Measurements from ENCODE around the gene TMBIM4. TPM values are rescaled to one million over a fixed set of nuclear protein-coding genes. Genes with fewer than 3 reads are reported as not detected.

Gene TMBIM4
- total and polyA plus RNA-seq, 4 donors, result 58.6 to 154 (median 102) TPM

GRCh38 chr12:66190519-66191370 lies 20.9 kb upstream of the TMBIM4 start:
- DNase-seq (ENCODE audit: low spot score), result no peak
- peaks cover 0 to 3% (median 1%) of the 10 kb centered on the region in 4 donors for H3K4me1 ChIP-seq (ENCODE audit: control insufficient read depth in 4 of 4, insufficient read depth in 4 of 4, low read length in 3 of 4)

More at GRCh38 chr12:66190519-66191370, 20.9 kb upstream of the TMBIM4 start:
- H3K9ac ChIP-seq (ENCODE audit: low read depth in 1 of 2, low read length in 2 of 2), result no peak overlapping the region
- H3K4me3 ChIP-seq (ENCODE audit: low read depth in 1 of 3, low read length in 3 of 3), result peak overlapping the region in 1 of 3 donors; percentile 13
- 80% methylated on average over 1 of the region's 1 CpG for WGBS
- no peak for TF ChIP-seq JUND (IDR thresholded peaks at IDR 0.05)
- no peak for TF ChIP-seq HNF4G (IDR thresholded peaks at IDR 0.05)
- TF ChIP-seq TAF1 (conservative IDR thresholded peaks at IDR 0.05), result no peak
- no peak for TF ChIP-seq FOXA2 (IDR thresholded peaks at IDR 0.05)
- no peak for TF ChIP-seq HNF4A (conservative IDR thresholded peaks at IDR 0.05)
- TF ChIP-seq, protein P1, sequence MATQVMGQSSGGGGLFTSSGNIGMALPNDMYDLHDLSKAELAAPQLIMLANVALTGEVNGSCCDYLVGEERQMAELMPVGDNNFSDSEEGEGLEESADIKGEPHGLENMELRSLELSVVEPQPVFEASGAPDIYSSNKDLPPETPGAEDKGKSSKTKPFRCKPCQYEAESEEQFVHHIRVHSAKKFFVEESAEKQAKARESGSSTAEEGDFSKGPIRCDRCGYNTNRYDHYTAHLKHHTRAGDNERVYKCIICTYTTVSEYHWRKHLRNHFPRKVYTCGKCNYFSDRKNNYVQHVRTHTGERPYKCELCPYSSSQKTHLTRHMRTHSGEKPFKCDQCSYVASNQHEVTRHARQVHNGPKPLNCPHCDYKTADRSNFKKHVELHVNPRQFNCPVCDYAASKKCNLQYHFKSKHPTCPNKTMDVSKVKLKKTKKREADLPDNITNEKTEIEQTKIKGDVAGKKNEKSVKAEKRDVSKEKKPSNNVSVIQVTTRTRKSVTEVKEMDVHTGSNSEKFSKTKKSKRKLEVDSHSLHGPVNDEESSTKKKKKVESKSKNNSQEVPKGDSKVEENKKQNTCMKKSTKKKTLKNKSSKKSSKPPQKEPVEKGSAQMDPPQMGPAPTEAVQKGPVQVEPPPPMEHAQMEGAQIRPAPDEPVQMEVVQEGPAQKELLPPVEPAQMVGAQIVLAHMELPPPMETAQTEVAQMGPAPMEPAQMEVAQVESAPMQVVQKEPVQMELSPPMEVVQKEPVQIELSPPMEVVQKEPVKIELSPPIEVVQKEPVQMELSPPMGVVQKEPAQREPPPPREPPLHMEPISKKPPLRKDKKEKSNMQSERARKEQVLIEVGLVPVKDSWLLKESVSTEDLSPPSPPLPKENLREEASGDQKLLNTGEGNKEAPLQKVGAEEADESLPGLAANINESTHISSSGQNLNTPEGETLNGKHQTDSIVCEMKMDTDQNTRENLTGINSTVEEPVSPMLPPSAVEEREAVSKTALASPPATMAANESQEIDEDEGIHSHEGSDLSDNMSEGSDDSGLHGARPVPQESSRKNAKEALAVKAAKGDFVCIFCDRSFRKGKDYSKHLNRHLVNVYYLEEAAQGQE (IDR thresholded peaks at IDR 0.05), result no peak
- TF ChIP-seq RXRA (IDR thresholded peaks at IDR 0.05), result no peak
- TF ChIP-seq FOXA1 (IDR thresholded peaks at IDR 0.05), result no peak
- TF ChIP-seq MAX (IDR thresholded peaks at IDR 0.05), result no peak
- TF ChIP-seq CTCF (IDR thresholded peaks at IDR 0.05; ENCODE audit: low read depth, low read length, missing input control), result no peak
- no peak for TF ChIP-seq SP1 (IDR thresholded peaks at IDR 0.05)
- TF ChIP-seq EGR1 (IDR thresholded peaks at IDR 0.05; ENCODE audit: low read depth in 2 of 2), result no peak
- TF ChIP-seq, protein P2, sequence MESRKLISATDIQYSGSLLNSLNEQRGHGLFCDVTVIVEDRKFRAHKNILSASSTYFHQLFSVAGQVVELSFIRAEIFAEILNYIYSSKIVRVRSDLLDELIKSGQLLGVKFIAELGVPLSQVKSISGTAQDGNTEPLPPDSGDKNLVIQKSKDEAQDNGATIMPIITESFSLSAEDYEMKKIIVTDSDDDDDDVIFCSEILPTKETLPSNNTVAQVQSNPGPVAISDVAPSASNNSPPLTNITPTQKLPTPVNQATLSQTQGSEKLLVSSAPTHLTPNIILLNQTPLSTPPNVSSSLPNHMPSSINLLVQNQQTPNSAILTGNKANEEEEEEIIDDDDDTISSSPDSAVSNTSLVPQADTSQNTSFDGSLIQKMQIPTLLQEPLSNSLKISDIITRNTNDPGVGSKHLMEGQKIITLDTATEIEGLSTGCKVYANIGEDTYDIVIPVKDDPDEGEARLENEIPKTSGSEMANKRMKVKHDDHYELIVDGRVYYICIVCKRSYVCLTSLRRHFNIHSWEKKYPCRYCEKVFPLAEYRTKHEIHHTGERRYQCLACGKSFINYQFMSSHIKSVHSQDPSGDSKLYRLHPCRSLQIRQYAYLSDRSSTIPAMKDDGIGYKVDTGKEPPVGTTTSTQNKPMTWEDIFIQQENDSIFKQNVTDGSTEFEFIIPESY (IDR thresholded peaks at IDR 0.05), result no peak
- no peak for TF ChIP-seq YY1 (IDR thresholded peaks at IDR 0.05)
- TF ChIP-seq NR2F2 (IDR thresholded peaks at IDR 0.05), result no peak
- TF ChIP-seq RAD21 (IDR thresholded peaks at IDR 0.05), result no peak
- H3K9me3 ChIP-seq (ENCODE audit: control insufficient read depth in 4 of 4, low read length in 3 of 4), result no peaks in the 10 kb centered on the region
- no peaks in the 10 kb centered on the region for H3K36me3 ChIP-seq (ENCODE audit: control insufficient read depth in 4 of 4, insufficient read depth in 3 of 4, low read depth in 1 of 4, low read length in 3 of 4)
- H3K27ac ChIP-seq (ENCODE audit: low read depth in 1 of 2, low read length in 2 of 2), result peak overlapping the region in 1 of 2 donors; percentile 44
- no peaks in the 10 kb centered on the region for H3K27me3 ChIP-seq (ENCODE audit: control insufficient read depth in 4 of 4, insufficient read depth in 4 of 4, low read length in 3 of 4)
